NT2/D1 (cell line): ENCODE measurements around the gene AFAP1L1.

Experiments
- SUZ12 ChIP-seq: IDR thresholded peaks from 2 replicates; pipeline ENCODE4 v1.6.1; 2011; ENCODE audit not compliant: insufficient read length, insufficient read depth; ENCODE audit errors: extremely low read depth
- YY1 ChIP-seq: IDR thresholded peaks from 2 replicates; pipeline ENCODE4 v1.6.1; 2011; ENCODE audit not compliant: insufficient read length, insufficient read depth

DNA sequence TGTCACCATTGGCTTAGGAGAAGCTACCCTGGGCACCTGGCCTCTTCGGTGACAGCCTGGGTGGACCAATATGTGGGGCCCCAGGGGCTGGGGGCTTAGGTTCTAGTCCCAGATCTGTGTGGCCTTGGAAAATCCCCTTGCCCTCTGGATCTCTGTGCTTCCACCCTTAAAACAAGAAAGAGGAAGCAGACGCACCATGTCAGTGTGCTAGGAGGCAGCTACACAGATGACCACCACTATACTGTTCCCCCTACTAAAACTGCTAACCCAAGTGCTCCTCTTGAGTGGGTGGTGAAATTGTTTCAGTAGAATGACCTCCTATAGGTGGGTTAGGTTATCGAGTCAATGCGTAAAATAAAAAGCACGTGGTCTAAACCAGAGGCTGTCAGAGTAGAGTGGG lies 31.0 kb downstream of the AFAP1L1 start:
- TF ChIP-seq SUZ12 (no peak), YY1 (no peak)
